B cell (primary cell): ENCODE measurements around the gene PGAM2. TPM values are rescaled to one million over a fixed set of nuclear protein-coding genes. Genes with fewer than 3 reads are reported as not detected.

Experiments used
- ATAC-seq: fragments of 200-7000 bp; cut with Tn5 transposase; one replicate; pipeline ENCODE4 v1.10.0; 2021; ENCODE audit warnings: low read depth, mild to moderate bottlenecking, moderate number of reproducible peaks, moderate library complexity
- CTCF ChIA-PET: fragments of 350-600 bp; sonication (Branson Sonifier 250); formaldehyde crosslinking; loops from one replicate; lab custom pipeline; 2021; ENCODE audit warnings: antibody characterized with exemption, inconsistent platforms; lab: Charles Lee
- POLR2A ChIA-PET: fragments of 350-600 bp; sonication (Branson Sonifier 250); formaldehyde crosslinking; loops from one replicate; lab custom pipeline; 2021; ENCODE audit warnings: antibody characterized with exemption; lab: Charles Lee
- DNase-seq: peaks from one replicate; pipeline ENCODE4 v3.0.0; 2013
- H2AFZ ChIP-seq: 2 replicates; pipeline ENCODE4 v1.6.1; 2012; ENCODE audit warnings: mild to moderate bottlenecking, low read depth, low read length; ENCODE audit not compliant: insufficient read depth, poor library complexity, severe bottlenecking
- H3K27ac ChIP-seq, 2 donors: 1 replicate in 1 of 2; 2 replicates in 1 of 2; pipeline ENCODE4 v1.5.1; 2012 to 2013; ENCODE audit warnings: low read length in 2 of 2, mild to moderate bottlenecking in 2 of 2, moderate library complexity in 1 of 2
- H3K27me3 ChIP-seq, 4 experiments: fragments of 200-600 bp in 1 of 4; sonication (generic) in 1 of 4; replicated peaks in 1 of 4; 1 replicate in 2 of 4; 2 replicates in 2 of 4; pipeline versions ENCODE4 v1.6.1 to v1.7.0; 2013 to 2016; ENCODE audit warnings: low read length in 3 of 4, mild to moderate bottlenecking in 2 of 4, mixed read lengths in 1 of 4, moderate library complexity in 1 of 4; ENCODE audit not compliant: insufficient read depth in 4 of 4, control insufficient read depth in 3 of 4; ENCODE audit errors: control extremely low read depth in 1 of 4
- H3K36me3 ChIP-seq, 2 experiments: replicated peaks in 1 of 2; 1 replicate in 1 of 2; 2 replicates in 1 of 2; pipeline versions ENCODE4 v1.6.1 to v1.7.1; 2013; ENCODE audit warnings: low read length in 1 of 2; ENCODE audit not compliant: insufficient read depth in 2 of 2, control insufficient read depth in 1 of 2; ENCODE audit errors: control extremely low read depth in 1 of 2, extremely low read depth in 1 of 2
- H3K4me1 ChIP-seq, 2 donors: fragments of 200-600 bp in 1 of 2; sonication (generic) in 1 of 2; 1 replicate in 1 of 2; 2 replicates in 1 of 2; pipeline versions ENCODE4 v1.5.1 to v1.6.1; 2013 to 2017; ENCODE audit warnings: low read length in 2 of 2; ENCODE audit not compliant: control insufficient read depth in 2 of 2, insufficient read depth in 2 of 2
- H3K4me2 ChIP-seq: replicated peaks from 2 replicates; pipeline ENCODE3; 2012; ENCODE audit warnings: mild to moderate bottlenecking, low read depth, low read length; ENCODE audit not compliant: poor library complexity, severe bottlenecking
- H3K4me3 ChIP-seq, 5 experiments: fragments of 200-600 bp in 1 of 5; sonication (generic) in 1 of 5; 1 replicate in 3 of 5; 2 replicates in 2 of 5; pipeline versions ENCODE4 v1.5.1 to v1.7.0; 2011 to 2016; ENCODE audit warnings: low read length in 4 of 5, mild to moderate bottlenecking in 4 of 5, low read depth in 2 of 5, control low read depth in 1 of 5, moderate library complexity in 1 of 5; ENCODE audit not compliant: insufficient read depth in 1 of 5; ENCODE audit errors: control extremely low read depth in 1 of 5, extremely low read depth in 1 of 5
- H3K79me2 ChIP-seq: fragments of 200-600 bp; sonication (generic); one replicate; pipeline ENCODE4 v1.6.0; 2016; ENCODE audit warnings: low read length; ENCODE audit not compliant: control insufficient read depth, insufficient read depth
- H3K9ac ChIP-seq: fragments of 200-600 bp; sonication (generic); 2 replicates; pipeline ENCODE4 v1.6.1; 2017; ENCODE audit warnings: mild to moderate bottlenecking, low read length, moderate library complexity
- H3K9me3 ChIP-seq, 3 donors: one replicate each; pipeline versions ENCODE4 v1.6.1 to v1.7.1; 2013; ENCODE audit warnings: low read length in 2 of 3; ENCODE audit not compliant: control insufficient read depth in 2 of 3, insufficient read depth in 1 of 3; ENCODE audit errors: control extremely low read depth in 1 of 3
- H4K20me1 ChIP-seq: 2 replicates; pipeline ENCODE4 v1.6.0; 2012; ENCODE audit warnings: mild to moderate bottlenecking, low read length; ENCODE audit not compliant: insufficient read depth, control insufficient read depth, poor library complexity, severe bottlenecking
- H3K27ac Mint-ChIP-seq: one replicate; pipeline ENCODE4 v1.8.0; 2021; ENCODE audit warnings: mixed read lengths
- H3K27me3 Mint-ChIP-seq: one replicate; pipeline ENCODE4 v1.8.0; 2021; ENCODE audit warnings: mixed read lengths
- H3K4me1 Mint-ChIP-seq: one replicate; pipeline ENCODE4 v1.8.0; 2021; ENCODE audit warnings: mixed read lengths
- H3K4me3 Mint-ChIP-seq: one replicate; pipeline ENCODE4 v1.8.0; 2021; ENCODE audit warnings: mixed read lengths
- H3K9me3 Mint-ChIP-seq: one replicate; pipeline ENCODE4 v1.8.0; 2022; ENCODE audit warnings: mixed read lengths; ENCODE audit not compliant: insufficient read depth
- CTCF ChIP-seq: fragments of 200-600 bp; IDR thresholded peaks from one replicate; pipeline ENCODE4 v1.8.0; 2022; ENCODE audit warnings: antibody characterized with exemption, mild to moderate bottlenecking
- EZH2 ChIP-seq: IDR thresholded peaks from 2 replicates; pipeline ENCODE4 v1.6.1; 2012; ENCODE audit warnings: borderline replicate concordance, low read depth, mild to moderate bottlenecking, moderate library complexity, low read length; ENCODE audit not compliant: insufficient read depth, poor library complexity, severe bottlenecking
- WGBS: methylation state at CpG from one replicate; pipeline ENCODE4 v1.1.5; 2013; ENCODE audit warnings: missing lambda C conversion rate; ENCODE audit not compliant: insufficient coverage; 5-methylcytosine and 5-hydroxymethylcytosine counted together
- intact Hi-C: fragments of 100-400 bp; cut with micrococcal nuclease; formaldehyde crosslinking; loops from one replicate; pipeline ENCODE4 v1.10.0; 2022
- polyA plus RNA-seq: library from polyadenylated mRNA; depleted of rRNA; stranded (reverse); fragments of >200 nt; gene quantifications from 2 replicates; pipeline ENCODE4 v1.2.3, GENCODE V29; 2012
- total RNA-seq, 2 donors: library from RNA; stranded (reverse); fragments of 120-200 nt in 1 of 2; gene quantifications; 1 replicate in 1 of 2; 2 replicates in 1 of 2; pipeline versions ENCODE4 v1.2.3 to v1.2.4, GENCODE V29; 2013 to 2022

PGAM2 gene
- total and polyA plus RNA-seq, 2 donors (not counting 1 experiment from before 2014, with no cell fraction given) = 0.69 to 3.2 TPM

- POLR2A ChIA-PET = no interaction called here
These were observed 34.3 kb upstream of the PGAM2 start for GRCh38 chr7:44099669-44100068.

More at GRCh38 chr7:44099669-44100068, 34.3 kb upstream of the PGAM2 start:
- H3K4me1 ChIP-seq = peaks cover 47 to 88% of the 10 kb centered on the region in 2 donors
- H3K79me2 ChIP-seq = peaks cover 4% of the 10 kb centered on the region
- Mint-ChIP-seq H3K27ac (no peak overlapping the region), H3K27me3 (no peaks in the 10 kb centered on the region), H3K4me3 (no peak overlapping the region), H3K9me3 (no peaks in the 10 kb centered on the region), H3K4me1 (peaks cover 80% of the 10 kb centered on the region)
- intact Hi-C loops = no loop called here
- no CpG with 5 or more reads among the region's 4 CpGs for WGBS
- no peak overlapping the region for H3K27ac ChIP-seq
- no peaks in the 10 kb centered on the region for H3K36me3 ChIP-seq
- H3K9me3 ChIP-seq = peaks cover 0 to 3% (median 0%) of the 10 kb centered on the region in 3 donors
- no peaks in the 10 kb centered on the region for H4K20me1 ChIP-seq
- no peak overlapping the region for H3K9ac ChIP-seq
- no peak for TF ChIP-seq CTCF
- no peak for TF ChIP-seq EZH2
- H3K4me2 ChIP-seq = no peak overlapping the region
- DNase-seq (no peak), ATAC-seq (no peak)
- H3K27me3 ChIP-seq = peaks cover 0 to 5% (median 2%) of the 10 kb centered on the region in 4 experiments
- no peak overlapping the region for H3K4me3 ChIP-seq
- H2AFZ ChIP-seq = no peak overlapping the region
- CTCF ChIA-PET = interaction anchor here (1.3 to 1.5 kb wide), 3 partner anchors 26 to 97 kb away, joined by 3 to 4 read pairs (median 3); no protein-coding TSS in a partner anchor
